ENCODE measurements around the gene USP49.
"Not testable (repeated sequence)": the region's sequence is repeated elsewhere in the genome, so short reads cannot be mapped to it uniquely, and the experiment has no call there.

Gene USP49

GRCh38 chr6:41895300-41896233 lies at the start of gene USP49:
Gene USP49, minus strand, starts transcription at chr6:41895375. Its CDS starts 88,392 bp downstream, at chr6:41806983.
- peak within 1 kb of the TSS; percentile 82 for H3K4me3 ChIP-seq (ENCODE audit: low read length)
- peak; percentile 70 for DNase-seq (ENCODE audit: low read depth)
- TF ChIP-seq CTCF (conservative IDR thresholded peaks at IDR 0.05; ENCODE audit: low read length) = no peak

- no peak for TF ChIP-seq CTCF (conservative IDR thresholded peaks at IDR 0.05; ENCODE audit: low read length)
- DNase-seq (ENCODE audit: low read depth) = no peak
- H3K4me3 ChIP-seq (ENCODE audit: low read length) = no peak overlapping the region
Observed at GRCh38 chr6:41943456-41943855, 48.3 kb upstream of the USP49 start.

GRCh38 chr6:41942882-41943281 lies 47.7 kb upstream of the USP49 start:
- H3K4me3 ChIP-seq (ENCODE audit: low read length); DNase-seq (ENCODE audit: low read depth): not testable (repeated sequence)

GRCh38 chr6:41942067-41942851 lies 47.1 kb upstream of the USP49 start:
- peak; percentile 76 for DNase-seq (ENCODE audit: low read depth)
- TF ChIP-seq CTCF (conservative IDR thresholded peaks at IDR 0.05; ENCODE audit: low read length) = no peak
- H3K4me3 ChIP-seq (ENCODE audit: low read length) = peak overlapping the region; percentile 64

- peak; percentile 87 for DNase-seq (ENCODE audit: low read depth)
- TF ChIP-seq CTCF (conservative IDR thresholded peaks at IDR 0.05; ENCODE audit: low read length) = 0 out of 2 replicates have a peak, but pooled peaks have one; percentile 3
- peak within 1 kb of the TSS; percentile 97 for H3K4me3 ChIP-seq (ENCODE audit: low read length)
Observed at GRCh38 chr6:41941280-41942066, 46.3 kb upstream of the USP49 start, which contains the start of gene CCND3. Gene CCND3, minus strand, starts transcription at chr6:41941808. Its CDS starts 159 bp downstream, at chr6:41941649.

GRCh38 chr6:41940759-41941279 lies 45.6 kb upstream of the USP49 start:
- H3K4me3 ChIP-seq (ENCODE audit: low read length) = peak overlapping the region; percentile 97
- no peak for TF ChIP-seq CTCF (conservative IDR thresholded peaks at IDR 0.05; ENCODE audit: low read length)
- DNase-seq (ENCODE audit: low read depth) = no peak

Measured in AG10803 (cell line).